SU-DHL-6 (cell line): ENCODE data around the gene CCDC24.

Experiments
- H2AFZ ChIP-seq: fragments of 200-600 bp; sonication (generic); 2 replicates; pipeline ENCODE4 v1.6.1; 2014; ENCODE audit warnings: low read depth, mild to moderate bottlenecking, moderate library complexity, mixed read lengths, antibody characterized with exemption, low read length; ENCODE audit not compliant: severe bottlenecking
- H3F3A ChIP-seq: fragments of 200-600 bp; shearing (Covaris generic); 2 replicates; pipeline ENCODE4 v1.6.0; 2016; ENCODE audit warnings: antibody characterized with exemption, mild to moderate bottlenecking; ENCODE audit not compliant: insufficient read depth
- H3K27ac ChIP-seq: fragments of 200-600 bp; sonication (generic); 2 replicates; pipeline ENCODE4 v1.5.1; 2016; ENCODE audit warnings: low read depth, mild to moderate bottlenecking, low read length, moderate library complexity, mixed read lengths
- H3K27me3 ChIP-seq: fragments of 200-600 bp; sonication (generic), shearing (Covaris generic); 2 replicates; pipeline ENCODE4 v1.6.0; 2014; ENCODE audit warnings: mild to moderate bottlenecking, low read length
- H3K36me3 ChIP-seq: fragments of 200-600 bp; sonication (generic); 2 replicates; pipeline ENCODE4 v1.6.1; 2014; ENCODE audit warnings: mild to moderate bottlenecking, low read length, mixed read lengths
- H3K4me2 ChIP-seq: fragments of 300-600, 200-600 bp; shearing (Covaris generic), sonication (generic); 2 replicates; pipeline ENCODE4 v1.6.0; 2014; ENCODE audit warnings: low read length, low read depth, mild to moderate bottlenecking; ENCODE audit not compliant: poor library complexity, severe bottlenecking
- H3K4me3 ChIP-seq: fragments of 200-600 bp; sonication (generic); 2 replicates; pipeline ENCODE4 v1.5.1; 2014; ENCODE audit warnings: antibody characterized with exemption, low read length, mild to moderate bottlenecking, mixed read lengths; ENCODE audit not compliant: insufficient read depth, poor library complexity, severe bottlenecking
- H3K79me2 ChIP-seq: fragments of 200-600 bp; sonication (generic); 2 replicates; pipeline ENCODE4 v1.6.1; 2014; ENCODE audit warnings: mild to moderate bottlenecking, low read length, moderate library complexity; ENCODE audit not compliant: insufficient read depth
- H3K9ac ChIP-seq: fragments of 200-600 bp; sonication (generic); 2 replicates; pipeline ENCODE4 v1.7.0; 2014; ENCODE audit warnings: mild to moderate bottlenecking, low read length
- H3K9me2 ChIP-seq: fragments of 200-600 bp; sonication (generic); replicated peaks from 2 replicates; pipeline ENCODE4 v1.6.1; 2014; ENCODE audit warnings: low read length; ENCODE audit not compliant: insufficient read depth
- H3K9me3 ChIP-seq: fragments of 200-600 bp; sonication (generic); 2 replicates; pipeline ENCODE4 v1.6.1; 2014; ENCODE audit warnings: low read length, mixed read lengths; ENCODE audit not compliant: insufficient read depth
- H4K20me1 ChIP-seq: fragments of 200-600 bp; sonication (generic); 2 replicates; pipeline ENCODE4 v1.6.1; 2014; ENCODE audit warnings: low read depth, mild to moderate bottlenecking, antibody characterized with exemption, low read length, moderate library complexity, mixed read lengths
- EZH2phosphoT487 ChIP-seq: fragments of 200-600 bp; sonication (generic), shearing (Covaris generic); conservative IDR thresholded peaks from 2 replicates; pipeline ENCODE4 v1.6.1; 2018; ENCODE audit warnings: mild to moderate bottlenecking, antibody characterized with exemption, low read length, moderate library complexity, mixed read lengths
- TF ChIP-seq, protein P1 (sequence below): fragments of 200-600 bp; sonication (generic); IDR thresholded peaks from one replicate; pipeline ENCODE4 v1.5.1; 2017; ENCODE audit warnings: antibody characterized with exemption, mild to moderate bottlenecking, low read length, moderate library complexity; ENCODE audit not compliant: insufficient read depth, poor library complexity, severe bottlenecking

Gene CCDC24

DNA sequence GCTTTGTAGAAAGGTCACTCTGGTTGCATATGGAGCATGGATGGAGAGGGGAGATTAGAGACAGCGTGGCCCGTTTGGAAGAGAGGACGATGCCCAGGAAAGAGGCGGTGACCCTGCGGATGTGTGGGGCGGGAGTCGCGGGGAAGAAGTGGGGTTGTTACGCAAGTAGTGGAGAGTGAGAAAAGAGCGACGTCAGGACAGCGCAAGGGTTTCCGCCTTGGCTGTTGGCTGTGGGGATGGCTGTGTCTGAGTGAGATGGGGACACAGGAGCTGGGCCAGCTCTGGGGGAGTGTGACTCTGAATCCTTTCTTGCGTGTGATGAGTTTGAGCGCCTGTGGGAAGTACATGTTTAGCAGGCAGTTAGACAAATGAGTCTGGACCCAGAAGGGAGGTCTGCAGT, 8.6 kb upstream of the CCDC24 start:
- no peaks in the 10 kb centered on the region for H3K9me3 ChIP-seq
- H3K36me3 ChIP-seq = no peaks in the 10 kb centered on the region
- H3K27me3 ChIP-seq = no peaks in the 10 kb centered on the region
- no peak overlapping the region for H3K9ac ChIP-seq
- peaks cover 9% of the 10 kb centered on the region for H3F3A ChIP-seq
- no peak overlapping the region for H3K4me2 ChIP-seq
- no peaks in the 10 kb centered on the region for H3K9me2 ChIP-seq
- H2AFZ ChIP-seq = no peak overlapping the region
- peaks cover 19% of the 10 kb centered on the region for H3K79me2 ChIP-seq
- H3K4me3 ChIP-seq = no peak overlapping the region
- H4K20me1 ChIP-seq = no peaks in the 10 kb centered on the region
- TF ChIP-seq EZH2phosphoT487 = no peak
- TF ChIP-seq, protein P1, sequence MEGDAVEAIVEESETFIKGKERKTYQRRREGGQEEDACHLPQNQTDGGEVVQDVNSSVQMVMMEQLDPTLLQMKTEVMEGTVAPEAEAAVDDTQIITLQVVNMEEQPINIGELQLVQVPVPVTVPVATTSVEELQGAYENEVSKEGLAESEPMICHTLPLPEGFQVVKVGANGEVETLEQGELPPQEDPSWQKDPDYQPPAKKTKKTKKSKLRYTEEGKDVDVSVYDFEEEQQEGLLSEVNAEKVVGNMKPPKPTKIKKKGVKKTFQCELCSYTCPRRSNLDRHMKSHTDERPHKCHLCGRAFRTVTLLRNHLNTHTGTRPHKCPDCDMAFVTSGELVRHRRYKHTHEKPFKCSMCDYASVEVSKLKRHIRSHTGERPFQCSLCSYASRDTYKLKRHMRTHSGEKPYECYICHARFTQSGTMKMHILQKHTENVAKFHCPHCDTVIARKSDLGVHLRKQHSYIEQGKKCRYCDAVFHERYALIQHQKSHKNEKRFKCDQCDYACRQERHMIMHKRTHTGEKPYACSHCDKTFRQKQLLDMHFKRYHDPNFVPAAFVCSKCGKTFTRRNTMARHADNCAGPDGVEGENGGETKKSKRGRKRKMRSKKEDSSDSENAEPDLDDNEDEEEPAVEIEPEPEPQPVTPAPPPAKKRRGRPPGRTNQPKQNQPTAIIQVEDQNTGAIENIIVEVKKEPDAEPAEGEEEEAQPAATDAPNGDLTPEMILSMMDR = no peak
- no peak overlapping the region for H3K27ac ChIP-seq

DNA sequence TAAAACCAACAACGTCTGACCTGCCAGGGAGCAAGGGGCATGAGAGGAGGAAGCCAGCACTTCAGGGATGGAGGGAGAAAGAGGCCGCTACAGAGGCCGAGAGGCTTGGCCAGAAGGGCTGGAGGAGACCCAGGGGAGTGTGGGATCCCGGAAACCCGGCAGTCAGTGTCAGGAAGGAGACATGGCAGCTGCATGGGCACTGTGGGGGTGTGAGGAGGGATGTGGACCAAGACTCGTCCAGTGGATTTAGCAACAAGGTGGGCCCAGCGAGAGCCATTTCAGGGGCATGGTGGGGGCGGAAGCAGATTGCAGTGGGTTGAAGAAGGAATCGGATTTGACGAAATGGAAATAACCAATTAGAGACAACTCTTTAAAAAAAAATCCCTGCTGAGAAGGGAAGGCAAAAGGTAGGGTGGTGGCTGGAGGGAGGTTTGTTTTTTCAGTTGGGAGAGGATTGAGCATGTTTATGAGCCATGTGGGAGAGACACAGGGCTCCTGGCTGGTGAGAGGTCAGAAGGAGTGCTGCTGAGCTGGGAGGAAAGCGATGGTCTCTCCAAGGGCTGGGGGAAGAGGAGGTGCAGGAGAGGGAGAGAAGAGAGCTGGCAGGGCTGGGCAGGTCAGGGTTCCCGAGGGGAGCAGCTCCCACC, 8.0 kb upstream of the CCDC24 start:
- Histone ChIP-seq H3K36me3 (no peaks in the 10 kb centered on the region), H3K9ac (no peak overlapping the region), H3K9me3 (no peaks in the 10 kb centered on the region), H2AFZ (no peak overlapping the region), H3K4me2 (no peak overlapping the region), H3K79me2 (peaks cover 19% of the 10 kb centered on the region), H4K20me1 (no peaks in the 10 kb centered on the region), H3K27me3 (no peaks in the 10 kb centered on the region), H3K4me3 (no peak overlapping the region), H3K9me2 (no peaks in the 10 kb centered on the region), H3F3A (peaks cover 4% of the 10 kb centered on the region), H3K27ac (no peak overlapping the region)
- TF ChIP-seq, protein P1 = no peak
- TF ChIP-seq EZH2phosphoT487 = no peak

DNA sequence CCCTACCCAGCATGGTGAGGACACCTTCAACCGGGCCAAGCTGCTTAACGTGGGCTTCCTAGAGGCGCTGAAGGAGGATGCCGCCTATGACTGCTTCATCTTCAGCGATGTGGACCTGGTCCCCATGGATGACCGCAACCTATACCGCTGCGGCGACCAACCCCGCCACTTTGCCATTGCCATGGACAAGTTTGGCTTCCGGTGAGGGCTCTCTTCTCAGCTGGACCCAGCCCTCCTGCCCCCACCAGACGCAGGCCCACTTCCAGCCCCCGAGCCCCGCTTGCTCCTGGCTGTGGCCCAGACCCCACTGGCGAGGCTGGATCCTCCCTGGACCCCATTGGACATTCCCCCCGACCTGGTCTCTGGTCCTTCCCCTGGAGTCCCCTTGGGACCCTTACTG, 6.5 kb upstream of the CCDC24 start:
- Histone ChIP-seq H3K27ac (no peak overlapping the region), H3K36me3 (no peaks in the 10 kb centered on the region)

More for the DNA sequence above, 6.5 kb upstream of the CCDC24 start:
- H3K79me2 ChIP-seq = peaks cover 11% of the 10 kb centered on the region
- no peaks in the 10 kb centered on the region for H3K9me3 ChIP-seq
- H4K20me1 ChIP-seq = no peaks in the 10 kb centered on the region
- no peaks in the 10 kb centered on the region for H3K27me3 ChIP-seq
- H2AFZ ChIP-seq = no peak overlapping the region
- H3K4me3 ChIP-seq = no peak overlapping the region
- peaks cover 7% of the 10 kb centered on the region; the same call in 1 of the 2 replicates for H3F3A ChIP-seq
- H3K9me2 ChIP-seq = no peaks in the 10 kb centered on the region
- no peak overlapping the region for H3K9ac ChIP-seq
- TF ChIP-seq, protein P1 = no peak
- TF ChIP-seq EZH2phosphoT487 = no peak
- no peak overlapping the region for H3K4me2 ChIP-seq
